Upper lobe of left lung (tissue), 4 donors: ENCODE data around the gene SPTBN2.

Source experiments
- CTCF ChIP-seq, 6 experiments: fragments of 450-650 bp in 4 of 6; fragments of 200-600 bp in 2 of 6; sonication (generic) in 2 of 6; IDR thresholded peaks; one replicate each; pipeline ENCODE4 v1.5.1; 2016 to 2019; ENCODE audit warnings: antibody characterized with exemption in 6 of 6
- POLR2AphosphoS5 ChIP-seq, 2 donors: sonication (generic); formaldehyde crosslinking; IDR thresholded peaks; one replicate each; pipeline ENCODE4 v1.5.1; 2017; ENCODE audit warnings: antibody characterized with exemption in 2 of 2

GRCh38 chr11:66734215-66734614 lies 5.2 kb upstream of the SPTBN2 start:
- TF ChIP-seq CTCF (IDR thresholded peaks at IDR 0.05) (no peak), POLR2AphosphoS5 (IDR thresholded peaks at IDR 0.05) (no peak)
